SU-DHL-6 (cell line): ENCODE results near the gene ALG5.

Source experiments
- CTCF ChIP-seq: fragments of 200-600 bp; sonication (generic); IDR thresholded peaks from one replicate; pipeline ENCODE4 v1.5.1; 2017; ENCODE audit warnings: antibody characterized with exemption, mild to moderate bottlenecking, low read length, moderate library complexity; ENCODE audit not compliant: insufficient read depth, poor library complexity, severe bottlenecking
- EZH2phosphoT487 ChIP-seq: fragments of 200-600 bp; sonication (generic), shearing (Covaris generic); conservative IDR thresholded peaks from 2 replicates; pipeline ENCODE4 v1.6.1; 2018; ENCODE audit warnings: mild to moderate bottlenecking, antibody characterized with exemption, low read length, moderate library complexity, mixed read lengths

GRCh38 chr13:36920616-36921185, 78.4 kb downstream of the ALG5 start:
- no peak for TF ChIP-seq CTCF
- no peak for TF ChIP-seq EZH2phosphoT487
